Activated gamma-delta T cell (primary cell): Measurements from ENCODE around the gene UBR4.

Experiments
- DNase-seq: peaks from one replicate; lab custom pipeline; 2025; lab: John Stamatoyannopoulos, UW

Gene UBR4

DNA sequence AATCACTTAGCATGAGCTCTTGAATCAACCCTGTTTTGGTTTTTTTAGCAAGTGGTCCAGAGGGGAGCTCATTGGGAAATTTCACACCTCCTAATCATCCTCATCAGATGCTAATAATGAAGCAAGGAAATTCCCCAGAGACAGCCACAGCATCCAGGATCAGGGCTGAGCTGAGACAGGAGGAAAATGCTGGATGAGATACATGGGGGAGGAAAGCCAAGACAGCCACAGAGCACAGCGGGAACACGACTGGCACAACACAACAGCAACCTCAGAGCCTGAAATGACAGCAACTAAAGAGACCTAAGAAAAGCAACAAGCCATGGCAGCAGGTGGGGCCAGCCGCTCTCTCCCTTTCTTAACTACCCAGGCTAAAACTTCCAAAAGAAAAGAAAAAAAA lies 70.4 kb downstream of the UBR4 start:
- no peak for DNase-seq

DNA sequence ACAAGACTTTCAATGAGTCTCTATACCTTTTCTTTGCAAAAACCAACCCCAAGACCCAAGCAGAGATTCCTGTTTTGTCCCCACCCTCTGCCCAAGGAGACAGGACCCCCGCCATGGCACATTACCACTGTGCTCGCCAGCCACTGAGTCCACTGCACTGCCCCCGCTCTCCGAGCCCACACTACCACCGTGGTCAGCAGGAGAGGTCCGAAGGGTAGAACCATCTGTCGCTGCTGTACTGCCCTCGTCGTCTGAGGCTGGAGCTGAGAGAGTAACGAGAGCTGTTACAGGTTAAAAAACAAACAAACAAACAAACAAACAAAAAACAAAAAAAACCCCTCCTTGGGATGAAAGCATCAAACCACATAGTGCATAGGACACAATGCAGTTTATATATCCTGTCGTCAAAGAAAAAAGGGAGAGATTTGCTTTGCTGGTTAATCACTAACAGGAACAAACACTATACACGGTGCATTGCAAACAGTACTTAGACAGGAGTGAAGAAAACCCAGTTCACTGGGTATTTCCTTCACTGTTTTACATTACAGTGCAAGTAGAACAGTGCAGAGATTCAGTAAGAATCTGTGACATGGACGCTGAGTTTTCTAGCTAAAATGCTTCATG lies 71.0 kb downstream of the UBR4 start:
- no peak for DNase-seq

DNA sequence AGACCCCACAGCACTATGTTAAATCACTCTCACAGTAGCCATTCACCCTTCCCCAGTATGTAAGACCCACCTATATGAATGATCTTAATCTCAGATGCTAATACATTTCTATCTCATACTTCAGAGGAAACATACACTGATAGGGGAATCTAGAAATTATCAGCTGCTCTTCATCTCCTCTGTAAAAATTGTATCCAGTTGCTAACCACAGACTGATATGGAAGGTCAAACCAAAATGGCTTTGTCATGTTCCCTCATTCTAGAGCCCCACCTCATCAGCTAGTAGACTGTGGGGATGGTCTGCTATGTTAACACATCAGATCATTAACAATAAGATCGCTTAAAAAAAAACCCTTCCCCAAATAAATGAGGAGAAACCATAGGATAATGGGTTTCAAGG lies 71.7 kb downstream of the UBR4 start:
- DNase-seq, result no peak

DNA sequence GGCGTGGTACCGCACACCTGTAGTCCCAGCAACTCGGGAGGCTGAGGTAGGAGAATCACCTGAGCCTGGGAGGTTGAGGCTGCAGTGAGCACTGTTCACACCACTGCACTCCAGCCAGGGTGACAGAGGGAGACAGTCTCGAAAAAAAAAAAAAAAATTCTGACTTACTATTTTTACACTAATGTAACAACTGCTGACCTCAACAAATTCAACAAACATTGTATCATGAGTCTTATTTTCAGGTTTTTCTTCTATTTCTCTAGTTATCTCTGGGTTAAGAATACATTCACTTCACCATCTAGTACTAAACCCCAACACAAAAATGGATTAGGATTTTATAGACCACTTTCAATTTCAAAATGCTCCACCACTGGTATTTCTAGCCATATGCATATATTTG lies 72.9 kb downstream of the UBR4 start:
- no peak for DNase-seq

DNA sequence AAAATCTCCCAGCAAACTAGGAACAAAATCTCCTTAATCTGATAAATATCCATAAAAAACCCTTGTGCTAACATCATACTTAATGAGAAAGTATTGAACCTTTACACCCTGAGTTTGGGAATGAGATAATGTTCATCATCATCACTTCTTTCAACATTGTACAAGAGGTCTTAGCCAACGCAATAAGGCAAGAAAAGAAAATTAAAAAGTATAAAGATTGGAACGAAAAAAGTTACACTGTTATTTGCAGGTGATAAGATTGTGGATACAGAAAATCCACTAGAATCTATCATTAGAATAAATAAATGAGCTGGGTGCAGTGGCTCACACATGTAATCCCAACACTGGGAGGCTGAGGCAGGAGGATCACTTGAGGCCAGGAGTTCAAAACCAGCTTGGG lies 76.7 kb downstream of the UBR4 start:
- no peak for DNase-seq

- no peak for DNase-seq
Observed at GRCh38 chr1:19130468-19130867, 79.6 kb downstream of the UBR4 start.

DNA sequence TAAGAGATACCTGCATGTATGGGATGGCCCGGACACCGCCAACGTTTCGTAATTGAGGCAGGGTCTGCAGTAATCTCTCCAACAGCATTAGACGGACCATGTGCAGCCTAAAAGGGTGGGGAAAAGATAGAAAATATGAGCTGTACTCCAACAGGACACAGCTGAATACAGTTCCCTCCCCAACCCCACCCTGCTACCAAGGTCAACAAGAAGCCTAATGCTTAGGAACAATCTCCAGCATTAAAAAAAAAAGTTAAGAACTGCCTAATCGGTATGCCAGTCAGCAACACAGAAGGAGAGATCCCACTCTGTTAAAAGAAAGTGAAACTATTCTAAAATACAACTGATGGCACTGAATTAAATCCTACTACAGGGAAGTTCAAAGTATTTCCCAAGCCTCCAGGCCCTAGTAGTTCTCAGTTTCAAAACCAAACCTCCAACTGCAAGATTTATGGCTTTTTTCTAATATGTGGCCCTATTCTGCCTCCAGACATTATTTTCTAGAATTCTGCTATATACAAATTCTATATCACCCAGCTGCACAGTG lies 81.0 kb downstream of the UBR4 start:
- no peak for DNase-seq

DNA sequence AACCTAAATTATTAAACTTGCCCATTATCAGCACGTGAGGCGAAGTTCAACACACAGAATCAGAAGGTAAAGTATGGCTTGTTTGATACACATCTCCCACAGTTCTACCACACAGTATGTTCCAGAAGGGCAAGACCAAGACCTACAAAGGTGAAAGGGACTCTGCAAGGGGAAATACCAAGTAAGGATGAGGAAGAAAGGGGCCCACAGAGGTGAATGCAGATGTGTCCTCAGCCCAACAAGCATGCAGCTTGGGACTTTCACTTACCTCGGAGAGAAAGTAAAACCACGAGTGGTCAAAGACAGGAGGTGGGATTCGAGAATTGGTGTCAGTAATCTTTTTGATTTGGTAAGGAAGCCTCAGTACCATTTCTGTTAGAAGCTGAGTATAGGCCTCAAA lies 85.8 kb downstream of the UBR4 start:
- DNase-seq, result no peak

- no peak for DNase-seq
Observed at GRCh38 chr1:19123837-19124236, 86.2 kb downstream of the UBR4 start.

DNA sequence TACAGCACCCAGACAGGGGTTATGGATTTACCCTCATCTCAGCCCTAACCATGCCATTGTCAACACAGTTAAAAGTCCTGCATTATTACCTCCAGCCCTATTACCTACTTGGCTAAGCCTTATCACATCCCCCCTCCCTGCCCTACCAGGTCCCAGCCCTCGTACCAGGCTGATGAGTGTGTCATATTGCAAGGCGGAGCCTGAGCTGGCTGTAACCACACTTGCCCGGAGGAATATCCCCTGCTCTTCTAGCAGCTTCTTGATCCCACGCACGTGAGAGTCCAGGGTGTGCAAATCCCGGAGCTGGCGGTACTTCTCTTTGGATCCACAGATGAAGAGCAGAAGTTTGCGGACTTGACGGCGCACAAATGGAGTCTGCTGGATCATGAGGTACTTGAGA lies 87.4 kb downstream of the UBR4 start:
- DNase-seq, result no peak

GRCh38 chr1:19121192-19121591 lies 88.9 kb downstream of the UBR4 start:
- DNase-seq, result no peak

DNA sequence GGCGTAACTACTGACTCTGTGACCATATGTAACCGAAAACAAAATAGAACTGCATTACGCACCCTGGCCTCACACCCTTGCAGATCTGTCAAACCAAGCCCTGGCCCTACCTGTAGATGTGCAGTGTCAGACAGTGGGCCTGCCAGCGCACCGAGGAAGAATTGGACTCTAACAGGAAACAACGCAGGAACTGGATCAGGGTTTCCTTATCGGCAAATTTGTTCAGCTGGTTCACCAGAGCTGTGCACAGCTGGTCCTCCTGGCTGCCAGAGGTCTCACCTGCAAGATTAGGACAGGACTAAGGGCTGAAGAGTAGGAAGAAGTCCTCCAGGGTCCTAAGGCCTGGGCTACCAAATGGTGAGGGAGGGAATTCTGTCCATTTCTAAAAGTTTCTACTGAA lies 90.0 kb downstream of the UBR4 start:
- no peak for DNase-seq

GRCh38 chr1:19115082-19115808 lies 94.8 kb downstream of the UBR4 start:
- DNase-seq, result no peak

GRCh38 chr1:19113697-19114092 lies 96.4 kb downstream of the UBR4 start:
- no peak for DNase-seq

GRCh38 chr1:19112891-19113696 lies 97.0 kb downstream of the UBR4 start:
- no peak for DNase-seq

- no peak for DNase-seq
Observed at GRCh38 chr1:19110257-19110927, 99.7 kb downstream of the UBR4 start.

- DNase-seq, result no peak
Observed at GRCh38 chr1:19109545-19109944, 100.5 kb downstream of the UBR4 start.

GRCh38 chr1:19101244-19101643 lies 108.8 kb downstream of the UBR4 start:
- no peak for DNase-seq

- DNase-seq, result no peak
Observed at GRCh38 chr1:19100028-19100427, 110.0 kb downstream of the UBR4 start.

- no peak for DNase-seq
Observed at GRCh38 chr1:19096990-19097389, 113.1 kb downstream of the UBR4 start.

DNA sequence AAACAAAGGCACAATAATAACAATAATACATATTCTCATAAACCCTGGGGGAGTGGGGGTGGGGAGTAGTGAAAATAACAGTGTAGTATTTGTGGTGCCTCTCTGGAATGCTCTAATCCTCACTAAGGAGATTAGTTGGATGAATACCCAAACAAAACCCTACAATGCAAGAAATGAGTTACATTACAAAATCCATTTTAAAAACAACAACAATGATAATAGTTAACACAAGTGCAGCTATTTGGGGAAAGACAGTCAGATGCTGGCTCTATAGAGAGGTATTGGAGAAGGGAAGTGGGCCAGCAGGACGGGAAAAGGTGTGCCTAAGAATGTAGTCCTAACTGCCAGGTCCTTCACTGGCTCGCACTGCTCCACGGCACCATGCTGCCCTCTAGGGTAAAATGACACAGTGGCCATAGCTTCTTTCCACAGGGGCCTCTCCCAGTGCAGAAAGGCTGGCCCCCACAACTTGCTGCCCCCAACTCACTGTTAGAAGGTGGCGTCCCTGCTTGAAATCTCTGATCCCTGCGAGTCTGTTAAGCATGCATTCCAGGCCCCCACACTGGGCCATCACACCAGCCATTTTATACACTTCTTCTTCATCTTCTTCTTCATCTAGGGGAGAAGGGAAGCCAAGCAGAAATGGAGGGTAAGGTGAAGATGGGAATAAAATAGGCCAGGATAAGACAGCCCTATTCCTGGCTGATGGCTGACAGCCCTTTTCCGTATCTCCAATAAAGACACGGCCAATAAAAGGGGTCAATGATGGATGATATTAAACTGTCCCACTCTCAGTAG lies 113.8 kb downstream of the UBR4 start:
- no peak for DNase-seq
